Islet precursor cell (in vitro differentiated cells): ENCODE results near the gene ANGPTL7.
"Not testable (repeated sequence)": the region's sequence is repeated elsewhere in the genome, so short reads cannot be mapped to it uniquely, and the experiment has no call there.

Experiments used
- DNase-seq: peaks from one replicate; pipeline ENCODE4 v3.0.0-alpha.2; 2018

The ANGPTL7 gene, protein sequence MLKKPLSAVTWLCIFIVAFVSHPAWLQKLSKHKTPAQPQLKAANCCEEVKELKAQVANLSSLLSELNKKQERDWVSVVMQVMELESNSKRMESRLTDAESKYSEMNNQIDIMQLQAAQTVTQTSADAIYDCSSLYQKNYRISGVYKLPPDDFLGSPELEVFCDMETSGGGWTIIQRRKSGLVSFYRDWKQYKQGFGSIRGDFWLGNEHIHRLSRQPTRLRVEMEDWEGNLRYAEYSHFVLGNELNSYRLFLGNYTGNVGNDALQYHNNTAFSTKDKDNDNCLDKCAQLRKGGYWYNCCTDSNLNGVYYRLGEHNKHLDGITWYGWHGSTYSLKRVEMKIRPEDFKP

DNA sequence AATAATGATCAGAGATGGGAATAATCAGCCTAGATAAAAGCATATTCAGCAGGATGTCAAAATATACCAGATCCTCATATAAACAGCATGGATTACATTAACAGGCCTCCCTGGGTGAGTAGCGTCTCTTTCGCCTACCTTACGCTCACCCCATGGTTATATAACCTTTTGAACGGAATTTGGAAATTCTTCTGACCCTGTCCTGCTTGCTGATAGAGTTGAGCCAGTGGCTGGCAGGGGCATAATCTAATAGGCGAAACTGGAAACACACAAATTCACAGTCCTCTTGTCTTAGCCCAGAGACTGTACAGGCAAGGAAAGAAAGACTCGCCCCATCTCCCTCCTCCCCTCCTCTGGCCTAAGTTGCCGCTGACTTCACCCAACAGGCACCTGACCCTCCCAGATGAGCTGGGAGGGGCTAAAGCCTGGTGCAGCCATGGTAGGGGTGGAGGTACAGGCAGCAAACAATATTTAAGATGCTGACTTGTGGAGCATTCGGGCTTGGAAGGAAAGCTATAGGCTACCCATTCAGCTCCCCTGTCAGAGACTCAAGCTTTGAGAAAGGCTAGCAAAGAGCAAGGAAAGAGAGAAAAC lies at the start of gene ANGPTL7:
Gene ANGPTL7, plus strand, starts transcription at position 498 of the 594 bp plus-strand sequence. CDS start 225 bp downstream, outside the sequence.
- peak; percentile 55 for DNase-seq

DNA sequence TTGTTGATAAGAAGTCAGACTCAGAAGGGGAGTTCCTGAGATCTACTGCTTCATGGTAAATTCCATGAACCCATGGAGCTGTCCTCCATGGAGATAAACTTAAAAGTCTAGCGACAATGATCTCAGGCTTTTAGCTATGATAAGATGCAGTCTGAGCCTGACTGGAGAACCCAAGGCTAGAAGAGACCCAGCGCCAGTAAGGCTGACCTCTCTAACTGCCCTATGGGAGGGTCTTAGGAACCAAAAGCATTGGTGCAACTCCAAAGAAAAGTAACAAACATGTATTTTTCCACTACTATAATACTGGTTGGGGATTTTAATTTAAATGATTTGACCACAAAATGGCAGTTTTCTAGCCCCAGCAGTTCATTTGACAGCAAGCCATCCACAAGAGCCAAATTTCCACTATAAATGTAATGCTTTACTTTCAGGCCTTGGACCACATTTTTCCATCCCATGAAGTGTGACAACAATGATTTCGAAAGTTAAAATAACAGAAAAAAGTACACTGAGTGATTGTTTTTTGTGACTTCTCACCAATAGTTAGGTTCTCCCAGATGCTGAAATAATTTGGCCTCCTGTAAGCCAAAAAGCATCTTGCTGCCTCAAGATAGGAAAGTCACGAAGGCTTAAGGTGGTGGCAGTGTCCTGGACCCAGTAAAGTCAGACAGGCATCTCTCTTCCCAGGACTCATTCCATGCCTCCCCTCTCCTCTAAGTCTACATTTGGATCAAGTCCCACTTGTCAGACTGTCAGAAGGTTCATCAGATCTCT lies 46.4 kb upstream of the ANGPTL7 start:
- no peak for DNase-seq

DNA sequence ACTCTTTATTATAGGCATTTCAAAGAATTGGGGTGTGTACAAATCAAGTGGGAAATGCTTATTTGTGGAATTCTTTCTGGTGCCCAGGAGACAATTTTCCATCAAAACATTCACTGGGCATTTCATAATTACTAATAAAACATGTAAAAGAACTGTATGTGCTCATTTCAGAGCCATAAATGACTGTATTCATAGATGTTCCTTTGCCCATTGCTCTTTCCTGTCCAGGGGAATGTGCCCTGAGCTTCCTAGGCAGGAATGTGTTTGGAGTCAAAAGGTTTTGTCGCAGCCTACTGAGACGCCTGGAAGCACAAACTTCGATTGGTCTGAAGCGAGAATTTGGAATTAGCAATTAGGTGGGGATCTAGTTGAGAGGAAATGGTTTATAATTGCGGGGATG lies 45.8 kb upstream of the ANGPTL7 start:
- DNase-seq = no peak

DNA sequence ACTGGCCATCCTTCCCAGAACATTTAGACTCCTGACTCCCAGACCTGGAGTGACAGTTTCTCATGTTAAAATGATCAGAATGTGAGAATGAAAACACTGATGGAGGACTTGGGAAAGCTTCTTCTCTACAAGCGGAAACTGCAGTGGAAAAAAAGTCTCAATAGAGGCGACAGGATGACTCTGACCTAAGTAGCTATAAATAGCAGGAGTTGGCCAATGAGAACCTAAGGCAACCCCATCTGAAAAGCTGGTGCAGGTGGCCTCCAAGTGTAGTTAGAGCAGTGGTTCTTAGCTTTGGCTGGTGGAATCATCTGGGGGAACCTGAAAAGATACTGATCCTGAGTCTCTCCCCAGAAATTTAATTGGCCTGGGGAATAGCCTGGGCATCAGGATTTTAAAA lies 45.2 kb upstream of the ANGPTL7 start:
- DNase-seq = no peak

DNA sequence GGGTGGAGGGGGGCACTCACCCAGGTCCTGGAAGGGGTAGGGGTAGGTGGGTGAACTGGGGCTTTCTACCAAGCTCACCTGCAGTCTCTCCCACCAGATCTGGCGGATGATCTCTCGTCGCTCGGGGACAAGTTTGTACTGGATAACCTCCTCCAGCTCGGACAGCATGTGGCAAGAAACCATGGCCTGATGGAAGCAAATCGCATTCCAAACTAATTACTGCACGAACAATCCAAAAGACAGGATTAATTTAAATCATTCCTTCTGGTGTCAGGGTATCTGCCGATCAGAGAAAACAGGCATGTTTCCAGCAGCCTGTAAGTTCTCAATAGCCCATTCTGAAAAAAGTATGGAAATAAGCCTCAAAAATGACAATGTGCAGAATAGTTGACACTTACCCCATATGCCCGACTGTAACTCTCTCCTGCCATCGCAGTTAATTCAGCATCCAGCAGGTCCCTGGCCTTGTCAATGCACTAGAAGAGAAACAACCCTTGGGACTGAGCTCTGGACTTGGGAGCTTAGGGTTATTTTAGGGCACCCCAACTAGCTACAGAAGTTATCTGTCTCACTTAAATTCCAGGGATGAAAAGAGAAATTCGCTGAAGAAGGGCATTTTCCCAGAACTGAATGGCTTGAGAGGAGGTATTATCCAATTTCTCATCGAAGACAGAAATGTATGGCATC lies 44.4 kb upstream of the ANGPTL7 start:
- DNase-seq = no peak

DNA sequence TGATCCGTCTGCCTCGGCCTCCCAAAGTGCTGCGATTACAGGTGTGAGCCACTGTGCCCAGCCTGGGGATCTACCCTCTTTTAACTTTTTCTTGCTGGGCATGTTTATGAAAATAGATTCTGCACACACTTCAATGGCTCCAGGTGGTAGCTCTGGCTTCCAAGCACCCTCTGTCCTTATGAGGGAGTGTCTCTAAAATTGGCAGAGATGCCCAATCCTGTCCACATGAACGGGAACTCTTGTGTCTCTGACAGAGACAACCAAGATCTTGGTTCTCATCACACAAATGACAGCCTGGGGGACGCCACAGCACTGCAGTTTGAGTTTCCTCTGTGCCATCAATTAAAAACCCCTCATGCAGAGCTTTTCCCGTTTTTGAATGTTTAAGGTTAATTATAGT lies 43.4 kb upstream of the ANGPTL7 start:
- DNase-seq = no peak

DNA sequence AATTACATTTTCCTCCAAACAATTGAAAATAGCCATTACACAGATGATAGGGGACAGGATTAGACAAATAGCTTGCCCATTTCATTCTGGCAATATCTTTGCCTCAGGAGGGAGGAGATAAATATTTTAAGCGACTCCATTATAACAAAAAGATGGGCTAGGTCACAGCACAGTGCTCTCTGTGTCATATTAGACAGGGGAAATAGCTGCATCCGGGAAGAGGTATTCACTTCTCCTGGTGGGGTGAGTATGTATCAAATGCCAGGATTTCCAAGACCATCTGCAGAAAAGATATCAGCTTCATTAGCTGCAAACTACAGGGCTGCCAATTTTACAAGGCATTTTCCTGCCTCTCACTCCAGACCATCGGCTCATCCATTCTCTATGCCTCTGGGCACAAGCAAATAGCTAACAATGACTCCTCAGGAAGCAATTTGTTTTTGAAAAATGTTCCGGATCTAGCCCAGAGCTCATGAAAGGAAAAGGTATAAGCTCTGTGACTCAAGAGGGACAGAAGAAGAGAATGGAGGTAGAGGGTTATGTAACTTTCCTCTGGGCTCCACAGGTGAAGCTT lies 41.9 kb upstream of the ANGPTL7 start:
- peak; percentile 59 for DNase-seq

DNA sequence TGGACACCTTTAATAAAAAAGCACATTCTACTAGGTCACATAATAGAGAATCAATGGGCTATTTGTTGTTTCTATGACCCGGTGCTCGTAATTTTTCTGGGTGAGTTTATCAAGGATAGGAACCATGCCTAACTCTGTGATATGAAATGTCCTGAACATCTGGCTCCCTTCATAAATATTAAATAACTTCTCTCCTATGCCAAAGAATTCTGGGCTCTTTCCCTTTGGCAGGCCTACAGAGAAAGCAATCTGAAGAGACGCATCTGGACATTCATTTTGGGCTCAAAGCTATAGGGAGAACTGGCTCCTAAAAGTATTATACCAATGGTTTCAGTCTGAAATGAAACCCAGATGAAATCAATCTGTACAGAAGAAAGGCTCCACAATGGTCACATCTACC lies 38.8 kb upstream of the ANGPTL7 start:
- no peak for DNase-seq

DNA sequence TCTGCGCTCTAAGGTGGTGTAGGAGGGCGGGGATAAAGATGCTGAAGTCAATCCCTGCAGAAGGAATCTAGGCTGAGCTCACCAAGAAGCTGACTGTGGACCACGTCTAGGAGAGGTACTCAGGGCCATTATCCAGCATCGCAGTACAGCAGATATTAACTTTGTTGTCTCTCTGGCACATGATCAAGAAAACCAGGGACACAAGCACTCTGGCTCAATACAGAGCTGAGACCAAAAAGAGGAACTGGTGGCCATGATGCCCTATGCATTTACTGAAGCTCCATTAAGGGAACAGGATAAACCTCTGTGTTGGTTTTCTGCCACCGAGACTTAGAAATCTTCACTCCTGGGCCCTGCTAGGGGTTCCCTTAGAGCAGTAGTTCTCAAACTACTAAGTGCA lies 38.0 kb upstream of the ANGPTL7 start:
- DNase-seq = no peak

DNA sequence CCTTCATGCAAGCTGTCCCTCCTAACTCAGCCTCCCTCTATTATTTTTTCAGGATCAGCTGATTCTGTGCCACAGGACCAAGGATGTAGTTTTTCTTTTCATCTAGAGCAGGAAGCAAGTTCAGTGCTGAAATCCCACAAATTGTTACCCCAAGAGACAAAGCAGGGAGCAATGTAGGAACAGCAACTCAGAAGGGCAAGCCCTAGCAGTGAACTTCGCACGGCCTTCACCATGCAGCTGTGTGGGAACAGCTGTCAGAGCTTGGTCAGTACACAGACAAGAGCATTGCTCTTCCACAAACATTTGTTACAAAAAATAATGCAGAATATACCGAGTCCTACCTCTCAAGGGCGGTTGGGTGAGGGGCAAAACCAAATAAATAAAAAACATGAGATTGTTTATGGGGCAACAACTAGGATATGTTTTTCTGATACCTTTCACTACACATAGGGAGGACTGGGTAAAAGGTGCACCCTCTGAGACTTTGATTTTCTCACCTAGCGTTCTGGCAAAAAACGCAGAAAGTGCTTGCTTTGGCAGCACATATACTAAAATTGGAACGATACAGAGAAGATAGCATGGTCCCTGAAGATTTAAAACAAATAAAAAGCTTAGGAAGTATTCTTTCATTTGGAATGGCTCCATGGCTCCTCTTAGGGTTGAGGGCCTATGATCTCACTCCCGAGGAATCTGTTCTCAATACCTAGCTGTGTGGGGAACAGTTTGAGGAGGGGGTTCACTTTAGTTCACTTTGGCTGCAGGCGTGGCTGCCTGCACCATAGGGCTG lies 37.1 kb upstream of the ANGPTL7 start:
- DNase-seq = no peak

DNA sequence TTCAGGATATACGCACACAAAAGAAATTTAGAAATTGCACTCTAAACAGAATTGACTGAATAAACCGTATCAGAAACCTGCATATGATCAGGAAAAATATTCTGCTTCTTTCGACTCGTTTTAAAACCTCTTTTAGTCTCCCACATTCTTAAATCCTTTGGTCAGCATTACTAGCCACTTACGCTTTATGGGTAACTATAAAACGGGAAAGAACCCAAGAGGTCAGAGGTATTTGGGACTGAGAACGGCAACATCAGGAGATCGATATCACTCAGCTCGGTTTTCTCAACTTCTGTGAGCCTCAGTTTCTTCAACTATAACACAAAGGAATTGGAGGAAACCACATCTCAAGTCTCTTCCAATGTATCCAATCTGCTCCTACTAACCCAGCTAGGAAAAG lies 36.4 kb upstream of the ANGPTL7 start:
- DNase-seq = no peak

DNA sequence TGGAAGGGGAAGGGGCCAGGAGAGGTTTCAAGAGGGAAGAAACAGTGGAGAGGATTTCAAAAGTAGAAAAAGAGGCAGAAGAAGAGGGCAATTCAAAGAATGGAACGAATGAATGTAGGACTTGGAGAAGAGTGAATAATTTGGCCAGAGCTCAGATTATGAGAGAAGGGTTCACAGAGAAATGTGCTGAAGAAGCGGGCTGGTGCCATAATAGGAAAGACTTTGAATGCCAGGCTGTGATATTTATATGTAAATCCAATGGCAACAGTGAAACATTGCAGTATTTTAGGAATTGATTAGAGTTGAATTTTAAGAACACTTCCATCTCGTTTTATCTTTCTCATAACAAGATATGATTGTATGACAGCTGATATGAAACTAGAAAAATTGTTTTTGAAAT lies 36.0 kb upstream of the ANGPTL7 start:
- no peak for DNase-seq

DNA sequence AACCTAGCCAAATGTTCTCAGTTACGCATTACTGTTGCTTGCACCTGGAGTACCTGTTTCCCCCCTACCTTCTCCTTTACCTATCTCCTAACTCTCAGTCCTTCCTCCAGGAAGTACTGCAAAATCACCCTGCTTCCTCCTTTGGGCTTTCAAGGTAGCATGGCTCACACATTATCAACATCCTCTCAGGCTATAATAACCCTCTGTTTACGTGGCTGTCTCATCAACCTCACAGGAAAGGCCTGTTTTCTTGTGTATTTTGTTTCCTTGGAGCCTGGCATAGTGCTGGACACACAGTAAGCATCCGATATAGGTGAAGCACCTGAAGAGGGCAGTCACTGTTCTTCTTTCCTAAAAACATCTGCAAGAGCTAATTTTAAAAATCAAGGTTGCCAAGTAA lies 32.7 kb upstream of the ANGPTL7 start:
- no peak for DNase-seq

DNA sequence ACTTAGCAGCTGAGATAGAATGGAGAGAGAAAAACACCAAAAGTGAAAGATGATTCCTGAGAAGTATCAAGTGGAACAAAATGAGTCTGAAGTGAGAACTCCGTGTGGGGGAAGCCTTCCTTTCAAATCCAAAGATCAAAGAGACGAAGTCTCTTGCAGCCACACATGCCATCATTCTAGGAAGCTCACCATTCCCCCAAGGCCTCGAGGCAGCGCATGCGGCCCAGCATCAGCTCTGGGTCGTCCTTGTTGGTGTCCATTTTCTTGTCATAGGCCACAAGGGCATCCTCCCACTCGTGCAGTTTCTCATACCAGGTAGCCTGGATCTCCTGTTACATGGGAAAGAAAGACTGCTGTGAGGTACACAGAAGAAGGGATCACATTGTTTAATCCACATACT lies 32.2 kb upstream of the ANGPTL7 start:
- no peak for DNase-seq

DNA sequence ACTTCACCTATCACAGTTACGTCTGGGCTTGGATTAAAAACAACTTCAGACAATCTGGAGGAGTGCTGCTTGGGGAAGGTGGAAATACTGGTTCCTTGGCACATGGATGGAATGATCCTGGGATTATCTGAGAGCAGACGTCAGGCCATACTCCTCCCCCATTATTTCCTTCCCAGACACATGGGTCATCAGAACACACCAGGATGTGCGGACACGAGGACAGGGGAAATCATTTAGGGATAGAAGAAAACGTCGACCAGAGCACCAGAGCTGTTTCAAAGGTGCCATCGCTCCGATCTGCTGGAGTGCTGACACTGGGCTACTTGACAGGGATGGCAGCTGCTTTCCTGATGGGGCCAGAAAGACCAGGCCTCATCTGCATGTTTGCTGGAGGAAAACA lies 31.8 kb upstream of the ANGPTL7 start:
- no peak for DNase-seq

DNA sequence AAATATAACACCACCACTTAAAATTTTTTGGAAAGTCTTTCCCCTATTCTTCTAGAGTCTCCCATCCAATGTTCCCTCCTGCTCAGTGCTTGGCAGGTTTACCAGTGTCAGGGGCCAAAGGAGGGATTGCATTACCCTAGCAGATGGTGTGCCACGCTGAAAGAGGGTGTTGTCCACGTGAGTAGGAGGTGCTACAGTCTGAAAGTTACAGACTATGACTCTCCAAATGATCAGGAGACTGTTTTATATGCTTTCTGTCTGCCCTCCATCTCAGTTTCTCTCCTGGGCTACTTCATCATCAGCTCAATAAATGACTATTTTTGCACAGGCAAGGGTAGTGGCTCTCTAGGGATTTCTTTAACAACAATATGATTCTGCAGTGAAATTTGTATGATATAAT lies 31.3 kb upstream of the ANGPTL7 start:
- no peak for DNase-seq

DNA sequence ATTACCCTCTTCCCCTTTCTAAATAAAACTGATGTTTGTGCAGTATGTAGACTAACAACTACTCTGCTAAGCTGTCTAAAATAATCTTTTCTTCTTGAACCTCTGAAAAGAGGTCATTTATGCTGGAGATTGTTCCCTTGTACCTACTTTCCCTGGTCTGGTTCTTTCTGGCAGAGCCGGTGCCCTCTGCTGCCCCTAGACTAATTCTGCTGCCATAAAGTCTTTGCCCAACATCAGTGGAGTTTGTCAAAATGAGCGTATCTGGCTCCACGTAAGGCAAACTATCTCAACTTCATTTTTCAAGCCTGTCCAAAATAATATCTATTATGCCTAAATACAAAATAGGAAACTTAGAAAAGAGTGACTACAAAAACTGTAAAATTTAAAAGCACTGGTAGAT lies 30.9 kb upstream of the ANGPTL7 start:
- DNase-seq = no peak

DNA sequence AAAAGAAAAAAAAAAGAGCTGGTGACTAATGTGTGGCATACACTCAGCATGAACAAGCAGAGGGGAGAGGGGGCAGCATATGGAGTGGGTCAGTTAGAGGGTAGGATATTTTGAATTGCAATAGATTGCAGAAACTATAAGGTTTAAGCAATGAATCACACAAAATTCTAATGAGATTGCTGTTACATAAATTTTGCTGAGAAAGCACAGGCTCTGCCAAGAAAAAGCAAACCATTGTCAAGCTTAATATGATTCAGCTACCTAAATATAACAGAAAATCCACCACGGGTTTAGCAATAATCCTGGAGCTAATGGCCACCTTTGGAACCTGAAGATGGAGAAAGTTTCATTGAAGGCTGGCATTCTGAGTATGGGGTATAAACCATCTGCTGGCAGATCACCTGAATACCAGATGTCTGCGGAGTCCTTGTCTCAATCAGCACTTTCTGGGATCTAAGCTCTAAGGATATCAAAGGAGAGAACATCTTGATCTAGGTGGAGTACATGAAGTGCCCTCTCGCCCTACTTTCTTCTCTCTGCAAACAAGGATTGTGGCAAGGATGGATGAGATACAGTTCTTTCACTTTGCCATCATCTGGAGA lies 30.3 kb upstream of the ANGPTL7 start:
- DNase-seq = no peak

DNA sequence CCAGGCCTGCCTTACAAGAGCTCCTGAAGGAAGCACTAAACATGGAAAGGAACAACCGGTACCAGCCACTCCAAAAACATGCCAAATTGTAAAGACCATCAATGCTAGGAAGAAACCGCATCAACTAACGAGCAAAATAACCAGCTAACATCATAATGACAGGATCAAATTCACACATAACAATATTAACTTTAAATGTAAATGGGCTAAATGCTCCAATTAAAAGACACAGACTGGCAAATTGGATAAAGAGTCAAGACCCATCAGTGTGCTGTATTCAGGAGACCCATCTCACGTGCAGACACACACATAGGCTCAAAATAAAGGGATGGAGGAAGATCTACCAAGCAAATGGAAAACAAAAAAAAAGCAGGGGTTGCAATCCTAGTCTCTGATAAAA lies 26.4 kb upstream of the ANGPTL7 start:
- not testable (repeated sequence) for DNase-seq

DNA sequence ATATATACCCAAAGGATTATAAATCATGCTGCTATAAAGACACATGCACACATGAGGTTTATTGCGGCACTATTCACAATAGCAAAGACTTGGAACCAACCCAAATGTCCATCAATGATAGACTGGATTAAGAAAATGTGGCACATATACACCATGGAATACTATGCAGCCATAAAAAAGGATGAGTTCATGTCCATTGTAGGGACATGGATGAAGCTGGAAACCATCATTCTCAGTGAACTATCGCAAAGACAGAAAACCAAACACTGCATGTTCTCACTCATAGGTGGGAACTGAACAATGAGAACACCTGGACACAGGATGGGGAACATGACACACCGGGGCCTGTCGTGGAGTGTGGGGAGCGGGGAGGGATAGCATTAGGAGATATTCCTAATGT lies 22.4 kb upstream of the ANGPTL7 start:
- DNase-seq = not testable (repeated sequence)

DNA sequence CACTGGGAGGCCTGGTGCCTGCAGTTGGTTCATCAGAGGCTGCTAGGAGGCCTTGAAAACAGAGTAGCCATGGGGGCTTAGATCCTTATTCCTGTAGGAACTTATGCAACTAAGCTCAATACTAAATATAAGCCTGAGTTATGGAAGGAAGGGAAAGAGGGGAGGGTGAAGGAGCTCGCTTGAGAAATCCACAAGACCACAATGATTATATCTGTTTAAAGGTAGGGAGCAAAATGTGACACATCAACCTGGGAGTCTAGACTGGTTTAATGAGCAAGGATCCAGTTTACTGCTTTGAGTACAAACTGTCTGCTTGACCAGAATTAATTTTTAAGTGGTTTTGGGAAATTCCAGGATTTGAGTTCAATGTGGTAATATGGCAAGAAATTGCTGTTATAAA lies 20.4 kb upstream of the ANGPTL7 start:
- DNase-seq = peak; percentile 8

DNA sequence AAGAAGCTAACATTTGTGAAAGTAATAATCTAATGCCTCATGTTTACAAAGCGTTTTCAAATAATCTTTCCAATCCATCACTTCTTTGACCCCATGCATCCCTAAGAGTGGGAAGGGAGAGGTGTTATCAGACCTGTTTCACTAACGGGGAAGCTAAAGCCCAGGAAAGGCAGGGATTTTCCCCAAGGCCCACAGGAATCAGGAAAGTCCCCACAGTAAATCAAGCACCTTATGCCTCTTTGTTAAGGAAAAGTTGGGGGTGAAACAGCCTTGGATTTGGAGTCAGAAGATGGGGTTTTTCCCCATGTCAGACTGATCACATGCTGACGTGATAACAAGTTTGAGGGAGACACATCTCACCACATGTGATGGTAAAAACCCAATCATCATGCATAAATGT lies 20.0 kb upstream of the ANGPTL7 start:
- DNase-seq = peak; percentile 15
